ENCODE measurements around the gene RIMKLA.

DNA sequence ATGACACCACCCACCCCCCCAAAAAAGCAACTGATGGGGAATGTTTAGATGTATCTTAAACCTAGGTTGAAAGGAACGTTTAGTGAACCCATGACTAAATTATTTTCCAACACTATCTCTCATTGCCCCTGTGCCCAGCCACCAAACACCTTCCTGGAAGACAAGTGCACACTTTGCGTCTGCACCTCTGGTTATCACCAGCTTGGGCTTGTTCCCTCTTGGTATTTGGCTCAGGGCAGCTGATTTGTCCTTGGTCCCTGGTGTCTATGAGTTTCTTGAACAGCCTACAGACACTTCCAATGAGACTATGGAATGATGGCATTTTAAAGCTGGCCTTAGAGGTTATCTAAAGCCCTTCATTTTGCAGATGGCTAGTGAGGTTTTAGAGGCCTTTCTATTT lies 15.5 kb upstream of the RIMKLA start:
- TF ChIP-seq ZC3H4 (CRISPR knock-in tag; IDR thresholded peaks at IDR 0.05; ENCODE audit: borderline replicate concordance) = no peak
- TF ChIP-seq, protein P1, sequence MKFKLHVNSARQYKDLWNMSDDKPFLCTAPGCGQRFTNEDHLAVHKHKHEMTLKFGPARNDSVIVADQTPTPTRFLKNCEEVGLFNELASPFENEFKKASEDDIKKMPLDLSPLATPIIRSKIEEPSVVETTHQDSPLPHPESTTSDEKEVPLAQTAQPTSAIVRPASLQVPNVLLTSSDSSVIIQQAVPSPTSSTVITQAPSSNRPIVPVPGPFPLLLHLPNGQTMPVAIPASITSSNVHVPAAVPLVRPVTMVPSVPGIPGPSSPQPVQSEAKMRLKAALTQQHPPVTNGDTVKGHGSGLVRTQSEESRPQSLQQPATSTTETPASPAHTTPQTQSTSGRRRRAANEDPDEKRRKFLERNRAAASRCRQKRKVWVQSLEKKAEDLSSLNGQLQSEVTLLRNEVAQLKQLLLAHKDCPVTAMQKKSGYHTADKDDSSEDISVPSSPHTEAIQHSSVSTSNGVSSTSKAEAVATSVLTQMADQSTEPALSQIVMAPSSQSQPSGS (CRISPR knock-in tag; IDR thresholded peaks at IDR 0.05) = no peak
- TF ChIP-seq ELF1 (CRISPR knock-in tag; IDR thresholded peaks at IDR 0.05) = no peak
- TF ChIP-seq YY1 (IDR thresholded peaks at IDR 0.05; ENCODE audit: insufficient read depth, insufficient replicate concordance, low read depth, low read length) = no peak
- TF ChIP-seq ZFP36L2 (CRISPR knock-in tag; IDR thresholded peaks at IDR 0.05) = no peak
- no peak for TF ChIP-seq TCF12 (IDR thresholded peaks at IDR 0.05)
- no peak for TF ChIP-seq TCF12 (CRISPR knock-in tag; IDR thresholded peaks at IDR 0.05)

Data from HepG2 (cell line).